Measurements from ENCODE around the gene TBR1.

DNA sequence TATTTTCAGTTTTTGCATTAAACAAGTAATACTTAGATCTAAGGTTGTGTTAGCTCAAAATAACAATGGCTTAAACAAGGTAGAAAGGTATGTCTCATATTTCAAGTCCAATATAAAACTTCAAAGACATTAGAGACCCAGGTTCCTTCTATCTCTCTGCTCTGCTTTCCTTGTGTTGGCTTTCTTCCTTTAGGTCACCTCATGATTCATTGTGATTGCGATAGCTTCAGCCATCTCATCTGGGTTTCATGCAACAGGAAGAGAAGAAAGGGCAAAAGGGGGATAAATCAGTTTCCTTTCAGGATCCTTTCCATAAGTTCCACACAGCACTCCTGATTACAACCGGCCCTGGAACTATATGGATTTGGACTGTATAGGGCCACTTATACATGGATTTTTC lies 16.0 kb upstream of the TBR1 start:
- TF ChIP-seq POLR2A (IDR thresholded peaks at IDR 0.05; ENCODE audit: low read length) (no peak), GATA1 (IDR thresholded peaks at IDR 0.05; ENCODE audit: low read depth, low read length) (no peak)
